GM12873 (cell line): ENCODE results near the gene CDIPT.

Experiments used
- TF ChIP-seq, protein P1 (sequence below): IDR thresholded peaks from 2 replicates; pipeline ENCODE4 v1.5.1; 2012; ENCODE audit warnings: low read depth, mild to moderate bottlenecking, moderate library complexity, low read length, control low read depth; ENCODE audit not compliant: insufficient read depth; ENCODE audit errors: missing control alignments

Gene CDIPT

DNA sequence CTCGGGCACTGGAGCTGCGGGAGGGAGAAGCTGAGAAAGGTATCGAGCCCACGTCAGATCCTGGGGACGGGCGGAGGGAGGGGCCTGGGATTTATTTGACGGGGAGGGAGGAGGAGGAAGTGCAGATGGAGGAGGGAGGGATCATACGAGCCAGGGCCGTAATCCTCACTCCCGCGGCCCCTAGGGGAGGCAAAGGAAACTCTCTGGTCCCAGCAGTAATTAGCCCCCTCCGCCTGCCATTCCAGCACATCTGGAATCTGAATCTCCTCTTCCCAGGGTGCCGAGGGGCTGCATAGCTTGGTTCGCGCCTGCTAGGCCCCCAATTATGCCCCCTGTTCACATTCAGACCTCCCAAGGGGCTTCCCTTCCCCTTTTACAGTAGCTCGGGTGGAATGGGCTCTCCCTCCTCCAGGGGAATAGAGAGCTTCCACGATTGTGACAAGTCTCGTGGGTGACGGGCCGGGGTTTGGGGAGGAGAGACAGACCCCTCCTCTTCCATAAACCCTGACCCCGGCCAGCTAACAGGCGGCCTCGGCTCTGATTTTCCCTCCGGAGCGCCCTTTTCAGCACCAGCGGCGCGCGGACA lies 36.6 kb upstream of the CDIPT start, which contains the start of gene SEZ6L2:
Gene SEZ6L2 (minus strand): TSS at position 35 of the 586 bp plus-strand sequence. CDS start 531 bp downstream, outside the sequence.
- TF ChIP-seq, protein P1, sequence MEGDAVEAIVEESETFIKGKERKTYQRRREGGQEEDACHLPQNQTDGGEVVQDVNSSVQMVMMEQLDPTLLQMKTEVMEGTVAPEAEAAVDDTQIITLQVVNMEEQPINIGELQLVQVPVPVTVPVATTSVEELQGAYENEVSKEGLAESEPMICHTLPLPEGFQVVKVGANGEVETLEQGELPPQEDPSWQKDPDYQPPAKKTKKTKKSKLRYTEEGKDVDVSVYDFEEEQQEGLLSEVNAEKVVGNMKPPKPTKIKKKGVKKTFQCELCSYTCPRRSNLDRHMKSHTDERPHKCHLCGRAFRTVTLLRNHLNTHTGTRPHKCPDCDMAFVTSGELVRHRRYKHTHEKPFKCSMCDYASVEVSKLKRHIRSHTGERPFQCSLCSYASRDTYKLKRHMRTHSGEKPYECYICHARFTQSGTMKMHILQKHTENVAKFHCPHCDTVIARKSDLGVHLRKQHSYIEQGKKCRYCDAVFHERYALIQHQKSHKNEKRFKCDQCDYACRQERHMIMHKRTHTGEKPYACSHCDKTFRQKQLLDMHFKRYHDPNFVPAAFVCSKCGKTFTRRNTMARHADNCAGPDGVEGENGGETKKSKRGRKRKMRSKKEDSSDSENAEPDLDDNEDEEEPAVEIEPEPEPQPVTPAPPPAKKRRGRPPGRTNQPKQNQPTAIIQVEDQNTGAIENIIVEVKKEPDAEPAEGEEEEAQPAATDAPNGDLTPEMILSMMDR: no peak

GRCh38 chr16:29898804-29899515 lies 35.9 kb upstream of the CDIPT start:
- TF ChIP-seq, protein P1: no peak

DNA sequence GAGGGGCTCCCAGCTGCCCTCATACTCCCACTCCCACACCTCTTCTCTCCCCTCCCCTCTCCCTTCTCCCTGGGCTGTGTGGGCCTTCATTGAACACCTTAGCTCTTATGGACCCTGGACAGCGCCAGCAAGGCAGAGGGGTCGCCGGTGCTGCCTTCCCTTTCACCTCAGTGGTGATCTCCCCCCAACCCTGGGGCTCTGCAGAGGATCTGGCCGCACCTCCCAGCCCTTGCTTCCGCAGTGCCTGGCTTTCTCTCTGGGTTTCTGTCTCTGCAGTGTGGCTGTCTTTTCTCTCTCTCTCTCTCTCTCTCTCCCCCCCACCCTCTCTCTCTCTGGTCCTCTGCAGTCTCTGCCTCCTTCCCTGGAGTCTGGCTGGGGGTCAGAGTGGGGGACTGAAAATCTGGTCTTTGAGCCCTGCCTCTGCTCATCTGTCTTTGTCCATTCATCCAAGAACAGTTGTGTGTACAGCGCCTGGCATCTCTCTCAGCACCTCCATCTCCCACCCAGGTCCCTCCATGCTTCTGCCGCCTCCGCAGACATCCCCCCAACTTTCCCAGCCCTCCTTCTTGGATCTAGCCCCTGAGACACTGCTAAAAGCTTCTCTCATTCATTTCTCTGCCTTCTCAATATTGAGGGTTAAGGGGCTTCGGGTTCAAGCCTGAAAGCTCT lies 35.2 kb upstream of the CDIPT start:
- TF ChIP-seq, protein P1: no peak

- TF ChIP-seq, protein P1: no peak
These were observed 34.3 kb upstream of the CDIPT start for GRCh38 chr16:29897333-29897732.

DNA sequence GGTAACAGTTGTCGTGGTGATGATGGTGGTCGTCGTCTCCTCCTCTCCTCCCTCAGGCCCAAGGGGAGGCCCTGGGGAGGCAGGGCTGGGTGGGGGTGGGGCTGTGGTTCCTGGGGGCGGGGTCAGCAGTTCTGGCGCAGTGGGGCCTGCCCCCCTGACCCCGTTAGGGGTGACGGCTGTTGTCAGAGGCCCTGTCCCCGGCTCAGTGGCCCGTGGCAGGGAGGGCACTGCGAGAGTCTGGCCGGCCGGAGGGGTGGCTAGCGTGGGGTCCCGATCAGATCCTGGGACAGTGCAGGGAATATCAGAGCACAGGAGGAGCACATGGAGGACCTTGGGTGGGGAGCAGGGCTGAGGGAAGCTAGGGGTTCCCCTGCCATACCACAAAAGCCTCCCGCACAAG lies 33.8 kb upstream of the CDIPT start:
- TF ChIP-seq, protein P1: no peak

GRCh38 chr16:29894352-29894751 lies 31.3 kb upstream of the CDIPT start:
- TF ChIP-seq, protein P1: no peak

GRCh38 chr16:29893553-29893952 lies 30.5 kb upstream of the CDIPT start:
- TF ChIP-seq, protein P1: no peak
